ENCODE results near the gene CST9L.

DNA sequence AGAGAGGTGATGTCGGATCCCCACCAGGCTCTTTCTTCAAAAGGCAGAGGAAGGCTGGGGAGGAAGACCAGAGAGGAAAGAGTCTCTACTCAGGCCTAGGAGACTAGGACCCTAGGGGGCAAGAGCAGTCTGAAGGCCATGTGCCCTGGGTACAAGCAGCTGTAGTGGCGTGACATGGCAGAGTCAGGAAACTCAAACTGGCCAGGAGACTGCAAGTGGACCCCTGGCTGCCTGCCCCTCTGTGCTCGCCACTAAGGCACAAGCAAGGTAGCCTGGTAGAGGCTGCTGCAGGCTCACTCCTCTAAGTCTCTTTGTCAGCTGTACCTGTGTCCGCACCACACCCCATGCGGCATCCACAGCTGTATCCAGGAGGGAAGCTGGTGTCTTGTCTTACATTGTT, 19.9 kb downstream of the CST9L start:
- TF ChIP-seq, protein P1, sequence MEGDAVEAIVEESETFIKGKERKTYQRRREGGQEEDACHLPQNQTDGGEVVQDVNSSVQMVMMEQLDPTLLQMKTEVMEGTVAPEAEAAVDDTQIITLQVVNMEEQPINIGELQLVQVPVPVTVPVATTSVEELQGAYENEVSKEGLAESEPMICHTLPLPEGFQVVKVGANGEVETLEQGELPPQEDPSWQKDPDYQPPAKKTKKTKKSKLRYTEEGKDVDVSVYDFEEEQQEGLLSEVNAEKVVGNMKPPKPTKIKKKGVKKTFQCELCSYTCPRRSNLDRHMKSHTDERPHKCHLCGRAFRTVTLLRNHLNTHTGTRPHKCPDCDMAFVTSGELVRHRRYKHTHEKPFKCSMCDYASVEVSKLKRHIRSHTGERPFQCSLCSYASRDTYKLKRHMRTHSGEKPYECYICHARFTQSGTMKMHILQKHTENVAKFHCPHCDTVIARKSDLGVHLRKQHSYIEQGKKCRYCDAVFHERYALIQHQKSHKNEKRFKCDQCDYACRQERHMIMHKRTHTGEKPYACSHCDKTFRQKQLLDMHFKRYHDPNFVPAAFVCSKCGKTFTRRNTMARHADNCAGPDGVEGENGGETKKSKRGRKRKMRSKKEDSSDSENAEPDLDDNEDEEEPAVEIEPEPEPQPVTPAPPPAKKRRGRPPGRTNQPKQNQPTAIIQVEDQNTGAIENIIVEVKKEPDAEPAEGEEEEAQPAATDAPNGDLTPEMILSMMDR (IDR thresholded peaks at IDR 0.05; ENCODE audit: low read depth, low read length, missing input control) = no peak
- TF ChIP-seq RAD21 (IDR thresholded peaks at IDR 0.05) = no peak
- TF ChIP-seq EGR1 (IDR thresholded peaks at IDR 0.05; ENCODE audit: low read depth in 2 of 2) = no peak
- no peak for TF ChIP-seq YY1 (IDR thresholded peaks at IDR 0.05)
- TF ChIP-seq TAF1 (conservative IDR thresholded peaks at IDR 0.05) = no peak
- no peak for TF ChIP-seq RXRA (IDR thresholded peaks at IDR 0.05)
- no peak for TF ChIP-seq SP1 (IDR thresholded peaks at IDR 0.05)
- TF ChIP-seq, protein P2, sequence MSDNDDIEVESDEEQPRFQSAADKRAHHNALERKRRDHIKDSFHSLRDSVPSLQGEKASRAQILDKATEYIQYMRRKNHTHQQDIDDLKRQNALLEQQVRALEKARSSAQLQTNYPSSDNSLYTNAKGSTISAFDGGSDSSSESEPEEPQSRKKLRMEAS (IDR thresholded peaks at IDR 0.05) = no peak
- TF ChIP-seq, protein P3, sequence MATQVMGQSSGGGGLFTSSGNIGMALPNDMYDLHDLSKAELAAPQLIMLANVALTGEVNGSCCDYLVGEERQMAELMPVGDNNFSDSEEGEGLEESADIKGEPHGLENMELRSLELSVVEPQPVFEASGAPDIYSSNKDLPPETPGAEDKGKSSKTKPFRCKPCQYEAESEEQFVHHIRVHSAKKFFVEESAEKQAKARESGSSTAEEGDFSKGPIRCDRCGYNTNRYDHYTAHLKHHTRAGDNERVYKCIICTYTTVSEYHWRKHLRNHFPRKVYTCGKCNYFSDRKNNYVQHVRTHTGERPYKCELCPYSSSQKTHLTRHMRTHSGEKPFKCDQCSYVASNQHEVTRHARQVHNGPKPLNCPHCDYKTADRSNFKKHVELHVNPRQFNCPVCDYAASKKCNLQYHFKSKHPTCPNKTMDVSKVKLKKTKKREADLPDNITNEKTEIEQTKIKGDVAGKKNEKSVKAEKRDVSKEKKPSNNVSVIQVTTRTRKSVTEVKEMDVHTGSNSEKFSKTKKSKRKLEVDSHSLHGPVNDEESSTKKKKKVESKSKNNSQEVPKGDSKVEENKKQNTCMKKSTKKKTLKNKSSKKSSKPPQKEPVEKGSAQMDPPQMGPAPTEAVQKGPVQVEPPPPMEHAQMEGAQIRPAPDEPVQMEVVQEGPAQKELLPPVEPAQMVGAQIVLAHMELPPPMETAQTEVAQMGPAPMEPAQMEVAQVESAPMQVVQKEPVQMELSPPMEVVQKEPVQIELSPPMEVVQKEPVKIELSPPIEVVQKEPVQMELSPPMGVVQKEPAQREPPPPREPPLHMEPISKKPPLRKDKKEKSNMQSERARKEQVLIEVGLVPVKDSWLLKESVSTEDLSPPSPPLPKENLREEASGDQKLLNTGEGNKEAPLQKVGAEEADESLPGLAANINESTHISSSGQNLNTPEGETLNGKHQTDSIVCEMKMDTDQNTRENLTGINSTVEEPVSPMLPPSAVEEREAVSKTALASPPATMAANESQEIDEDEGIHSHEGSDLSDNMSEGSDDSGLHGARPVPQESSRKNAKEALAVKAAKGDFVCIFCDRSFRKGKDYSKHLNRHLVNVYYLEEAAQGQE (IDR thresholded peaks at IDR 0.05) = no peak
- no peak for TF ChIP-seq HNF4G (IDR thresholded peaks at IDR 0.05)

Data from liver (tissue), 3 donors.